Activated CD8-positive, alpha-beta memory T cell treated with anti-CD3 and anti-CD28 coated beads, Interleukin-2, amount 10 ng/mL, durations not matched to agents 7 days and 5 days (primary cell): ENCODE data around the gene ADARB1. TPM values are rescaled to one million over a fixed set of nuclear protein-coding genes. Genes with fewer than 3 reads are reported as not detected.
"Not testable (repeated sequence)": the region's sequence is repeated elsewhere in the genome, so short reads cannot be mapped to it uniquely, and the experiment has no call there.

Source experiments
- ATAC-seq: fragments of 150-1000 bp; cut with Tn5 transposase; one replicate; pipeline ENCODE4 v1.10.0; 2021; ENCODE audit warnings: moderate library complexity
- CTCF ChIA-PET: fragments of 350-600 bp; sonication (Branson Sonifier 250); formaldehyde crosslinking; loops from one replicate; lab custom pipeline; 2021; ENCODE audit warnings: antibody characterized with exemption; lab: Charles Lee
- DNase-seq: peaks from one replicate; pipeline ENCODE4 v3.0.0-alpha.2; 2020
- H3K27ac Mint-ChIP-seq: one replicate; pipeline ENCODE4 v1.8.0; 2021; ENCODE audit warnings: mild to moderate bottlenecking, mixed read lengths
- H3K27me3 Mint-ChIP-seq: one replicate; pipeline ENCODE4 v1.8.0; 2021; ENCODE audit warnings: mixed read lengths
- H3K36me3 Mint-ChIP-seq: one replicate; pipeline ENCODE4 v1.8.0; 2021; ENCODE audit warnings: mild to moderate bottlenecking, mixed read lengths
- H3K4me1 Mint-ChIP-seq: one replicate; pipeline ENCODE4 v1.8.0; 2021; ENCODE audit warnings: mixed read lengths
- H3K4me3 Mint-ChIP-seq: one replicate; pipeline ENCODE4 v1.8.0; 2021; ENCODE audit warnings: mild to moderate bottlenecking, moderate library complexity, mixed read lengths
- H3K9me3 Mint-ChIP-seq: one replicate; pipeline ENCODE4 v1.8.0; 2022; ENCODE audit warnings: low read depth, mixed read lengths
- total RNA-seq, 2 experiments: library from RNA; stranded (reverse); gene quantifications; one replicate each; pipeline ENCODE4 v1.2.3, GENCODE V29; 2021

ADARB1 gene
- total RNA-seq, 2 experiments from 2014 or later: 29.4 to 38.3 TPM

DNA sequence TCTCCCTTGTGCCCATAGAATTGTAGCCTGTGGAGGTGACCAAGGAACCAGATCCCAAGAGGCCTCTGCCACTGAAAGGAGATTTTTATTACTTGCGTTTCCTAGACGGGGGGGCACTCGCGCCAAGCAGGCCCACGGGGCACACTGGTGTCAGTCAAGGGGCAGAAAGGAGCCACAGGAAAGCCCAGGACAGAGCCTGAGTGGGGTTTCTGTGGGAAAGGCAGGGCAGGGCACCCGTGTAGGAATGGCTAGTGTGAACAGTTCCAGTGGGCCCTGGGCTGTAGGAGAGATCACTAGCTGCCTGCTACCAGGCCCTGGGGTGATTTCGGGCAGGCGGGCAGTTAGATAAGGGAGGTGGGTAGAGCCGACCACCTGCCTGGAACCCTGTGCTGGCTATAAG lies 70.8 kb downstream of the ADARB1 start:
- CTCF ChIA-PET: interaction anchor here (4.5 kb wide), 1 partner anchor 8 kb away, joined by 23 read pairs; no protein-coding TSS in a partner anchor
- ATAC-seq (no peak), DNase-seq (peak; percentile 33)
- Mint-ChIP-seq H3K4me3 (no peak overlapping the region), H3K4me1 (peaks cover 6% of the 10 kb centered on the region), H3K27ac (no peak overlapping the region), H3K27me3 (no peaks in the 10 kb centered on the region), H3K9me3 (no peaks in the 10 kb centered on the region), H3K36me3 (no peaks in the 10 kb centered on the region)

DNA sequence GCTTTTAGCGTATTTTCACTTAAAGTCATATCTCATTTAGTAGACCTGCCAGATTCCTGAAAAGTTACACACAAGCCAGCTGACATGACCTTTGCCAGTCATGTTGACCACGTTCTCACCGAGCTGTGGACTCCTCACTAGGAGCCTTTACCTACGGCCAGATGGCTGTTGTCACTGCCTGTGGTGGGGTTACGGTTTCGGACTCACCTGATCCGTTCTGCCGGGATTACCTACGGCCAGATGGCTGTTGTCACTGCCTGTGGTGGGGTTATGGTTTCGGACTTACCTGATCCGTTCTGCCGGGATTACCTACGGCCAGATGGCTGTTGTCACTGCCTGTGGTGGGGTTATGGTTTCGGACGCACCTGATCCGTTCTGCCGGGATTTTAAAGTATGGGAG lies 71.5 kb downstream of the ADARB1 start:
- H3K4me1 Mint-ChIP-seq, ATAC-seq, H3K27me3 Mint-ChIP-seq, H3K9me3 Mint-ChIP-seq, H3K27ac Mint-ChIP-seq, H3K4me3 Mint-ChIP-seq, H3K36me3 Mint-ChIP-seq: not testable (repeated sequence)
- CTCF ChIA-PET: interaction anchor here (4.5 kb wide), 1 partner anchor 9 kb away, joined by 23 read pairs; no protein-coding TSS in a partner anchor
- peak; percentile 27 for DNase-seq

DNA sequence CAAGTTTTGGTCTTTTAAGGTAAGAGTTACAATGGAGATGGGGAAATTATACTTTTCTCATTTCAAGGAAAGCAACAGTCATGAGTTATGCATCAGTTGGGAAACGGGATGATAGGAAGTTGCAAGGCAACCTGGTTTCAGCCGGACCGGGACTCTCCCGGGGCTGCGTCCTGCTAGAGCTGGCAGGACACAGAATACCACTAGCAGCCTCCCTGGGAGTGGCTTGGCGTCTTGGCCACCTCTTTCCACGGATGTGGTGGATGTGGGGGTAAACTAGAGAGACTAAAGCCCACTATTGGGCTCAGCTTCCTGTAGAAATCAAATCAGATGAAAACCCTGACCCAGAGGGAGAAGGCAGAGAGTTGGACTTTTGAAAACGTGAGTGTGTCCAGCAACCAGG lies 71.9 kb downstream of the ADARB1 start:
- DNase-seq (no peak), ATAC-seq (no peak)
- CTCF ChIA-PET: interaction anchor here (4.5 kb wide), 1 partner anchor 9 kb away, joined by 23 read pairs; no protein-coding TSS in a partner anchor
- peaks cover 9% of the 10 kb centered on the region for H3K4me1 Mint-ChIP-seq
- H3K36me3 Mint-ChIP-seq: no peaks in the 10 kb centered on the region
- no peak overlapping the region for H3K27ac Mint-ChIP-seq
- H3K4me3 Mint-ChIP-seq: no peak overlapping the region
- H3K9me3 Mint-ChIP-seq: no peaks in the 10 kb centered on the region
- H3K27me3 Mint-ChIP-seq: no peaks in the 10 kb centered on the region

DNA sequence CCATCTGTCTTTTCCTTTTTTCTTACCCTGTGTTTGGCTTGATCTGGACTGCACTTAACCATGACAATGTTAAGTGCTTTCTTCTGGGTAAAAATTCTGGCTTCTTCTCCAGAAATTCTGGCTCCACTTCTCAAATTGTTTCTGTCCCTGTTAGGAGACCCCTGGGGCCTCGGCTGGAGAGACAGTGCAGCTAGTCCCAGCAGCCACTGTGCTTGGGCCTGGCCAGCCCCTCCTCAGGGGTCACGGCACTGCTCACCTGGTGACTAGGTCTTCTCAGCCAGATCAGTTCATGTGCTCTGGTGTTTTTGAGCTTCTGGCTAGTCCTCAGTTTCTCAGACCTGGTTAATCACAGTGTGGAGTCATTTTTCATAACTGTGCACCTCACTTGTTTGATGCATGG lies 72.4 kb downstream of the ADARB1 start:
- Mint-ChIP-seq H3K36me3 (no peaks in the 10 kb centered on the region), H3K27ac (no peak overlapping the region)
- CTCF ChIA-PET: interaction anchor here (4.5 kb wide), 1 partner anchor 10 kb away, joined by 23 read pairs; no protein-coding TSS in a partner anchor

DNA sequence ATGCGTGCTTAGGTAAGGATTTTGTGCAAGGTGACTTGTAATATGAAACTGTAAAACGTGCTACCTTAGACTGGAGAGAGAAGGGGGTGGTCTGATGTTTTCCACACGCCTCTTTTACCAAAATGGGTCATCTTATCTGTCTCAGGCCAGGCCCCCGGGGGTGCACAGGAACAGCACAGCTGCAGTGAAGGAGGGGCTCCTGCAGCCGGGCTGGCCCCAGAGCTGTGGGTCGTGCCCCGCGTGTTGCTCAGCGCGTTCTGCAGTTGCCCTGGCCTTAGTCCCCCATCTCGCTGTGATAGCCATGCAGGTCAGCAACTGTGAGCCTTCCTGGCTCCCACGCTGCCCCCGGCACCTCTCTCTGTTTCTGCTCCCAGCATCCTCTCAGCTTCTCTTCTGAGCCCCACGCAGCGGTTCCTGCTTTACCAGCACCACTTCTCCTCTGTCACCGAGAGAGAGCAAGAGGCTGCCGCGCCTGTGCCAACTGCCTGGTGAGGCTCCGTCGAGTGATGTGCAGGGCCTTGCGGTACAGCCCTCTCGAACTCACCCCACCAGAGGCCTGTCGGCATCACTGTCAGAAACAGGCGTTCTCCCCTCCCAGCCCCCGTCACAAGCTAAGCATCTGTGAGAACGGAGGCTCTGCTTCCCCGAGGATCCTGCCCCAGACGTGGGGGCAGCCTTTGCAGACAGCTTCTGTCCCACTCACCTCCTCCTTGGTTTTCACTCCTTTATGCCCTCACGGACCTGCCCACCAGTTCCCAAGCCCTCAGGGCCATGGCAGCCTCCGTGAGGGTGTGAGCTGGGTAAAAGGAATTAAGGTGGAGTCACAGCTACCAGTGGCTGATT lies 73.3 kb downstream of the ADARB1 start:
- no peak for ATAC-seq
- peak; percentile 36 for DNase-seq
- CTCF ChIA-PET: interaction anchor here (0.9 to 4.5 kb wide), 4 partner anchors 7 to 161 kb away, joined by 3 to 23 read pairs (median 4); no protein-coding TSS in a partner anchor
- no peaks in the 10 kb centered on the region for H3K9me3 Mint-ChIP-seq
- H3K4me1 Mint-ChIP-seq: peaks cover 23% of the 10 kb centered on the region
- no peak overlapping the region for H3K4me3 Mint-ChIP-seq
- no peaks in the 10 kb centered on the region for H3K36me3 Mint-ChIP-seq
- no peak overlapping the region for H3K27ac Mint-ChIP-seq
- H3K27me3 Mint-ChIP-seq: no peaks in the 10 kb centered on the region

More for the DNA sequence above, 72.4 kb downstream of the ADARB1 start:
- H3K27me3 Mint-ChIP-seq: no peaks in the 10 kb centered on the region
- peaks cover 14% of the 10 kb centered on the region for H3K4me1 Mint-ChIP-seq
- ATAC-seq: no peak
- no peak overlapping the region for H3K4me3 Mint-ChIP-seq
- peak; percentile 31 for DNase-seq
- H3K9me3 Mint-ChIP-seq: no peaks in the 10 kb centered on the region

DNA sequence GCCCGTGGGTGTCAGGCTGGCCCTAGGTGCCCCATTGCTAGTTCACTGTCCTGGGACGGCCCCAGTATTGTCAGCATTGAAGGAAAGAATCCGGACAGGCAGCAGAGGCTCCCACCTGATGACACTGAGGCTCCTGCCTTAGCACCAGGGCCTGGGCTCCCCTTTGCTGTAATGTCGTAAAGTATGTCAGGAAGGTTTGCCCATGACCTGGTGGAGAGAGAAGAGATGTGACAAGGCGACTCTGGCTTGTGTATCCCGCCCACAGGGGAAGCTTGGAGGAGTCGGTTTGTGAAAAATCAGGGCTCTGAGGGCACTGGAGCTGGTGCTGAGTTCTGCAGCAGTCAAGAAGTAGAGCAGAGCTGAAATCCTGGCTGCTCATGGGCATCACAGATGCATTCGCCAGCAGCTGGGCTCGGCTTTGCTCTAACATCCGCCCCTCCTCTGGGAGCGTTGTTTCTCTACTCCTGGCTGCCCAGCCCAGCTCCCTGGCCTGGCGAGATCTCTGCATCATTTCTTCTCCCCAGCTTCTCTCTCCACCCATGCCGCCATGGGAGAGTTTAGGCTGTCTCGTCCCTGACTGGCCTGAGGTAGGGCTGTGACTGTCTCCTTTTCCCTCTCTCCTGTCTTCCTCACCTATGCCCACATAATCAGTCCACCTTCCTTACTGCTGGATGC lies 74.1 kb downstream of the ADARB1 start:
- Mint-ChIP-seq H3K27ac (no peak overlapping the region), H3K4me1 (peaks cover 28% of the 10 kb centered on the region), H3K4me3 (no peak overlapping the region), H3K36me3 (no peaks in the 10 kb centered on the region), H3K27me3 (no peaks in the 10 kb centered on the region), H3K9me3 (no peaks in the 10 kb centered on the region)
- peak; percentile 31 for DNase-seq
- CTCF ChIA-PET: interaction anchor here (0.9 to 4.5 kb wide), 4 partner anchors 8 to 161 kb away, joined by 3 to 23 read pairs (median 4); no protein-coding TSS in a partner anchor
- ATAC-seq: no peak

DNA sequence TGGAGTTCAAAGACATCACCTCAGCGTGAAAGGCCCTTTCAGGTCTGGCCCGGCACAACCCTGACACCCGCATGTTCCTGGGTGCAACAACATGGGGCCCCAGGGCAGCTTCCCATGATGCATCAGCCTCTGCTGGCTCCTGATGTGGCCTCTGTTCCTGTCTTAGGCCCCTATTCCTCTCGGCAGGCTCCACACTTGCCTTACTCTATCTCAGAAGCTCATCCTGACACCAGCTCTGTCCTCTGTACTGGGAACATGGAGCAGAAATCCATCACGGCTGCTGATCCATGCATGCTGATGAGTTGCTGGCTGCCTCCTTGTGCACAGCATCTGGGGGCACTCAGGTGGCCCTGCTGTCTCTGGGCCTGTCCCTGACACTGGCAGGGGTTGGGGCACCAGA lies 74.6 kb downstream of the ADARB1 start:
- no peaks in the 10 kb centered on the region for H3K36me3 Mint-ChIP-seq
- H3K27me3 Mint-ChIP-seq: no peaks in the 10 kb centered on the region
- peaks cover 34% of the 10 kb centered on the region for H3K4me1 Mint-ChIP-seq
- no peak overlapping the region for H3K4me3 Mint-ChIP-seq
- no peak overlapping the region for H3K27ac Mint-ChIP-seq
- ATAC-seq: no peak
- DNase-seq: peak; percentile 22
- no peaks in the 10 kb centered on the region for H3K9me3 Mint-ChIP-seq
- CTCF ChIA-PET: interaction anchor here (0.9 to 4.5 kb wide), 3 partner anchors 8 to 160 kb away, joined by 3 to 23 read pairs (median 6); no protein-coding TSS in a partner anchor

DNA sequence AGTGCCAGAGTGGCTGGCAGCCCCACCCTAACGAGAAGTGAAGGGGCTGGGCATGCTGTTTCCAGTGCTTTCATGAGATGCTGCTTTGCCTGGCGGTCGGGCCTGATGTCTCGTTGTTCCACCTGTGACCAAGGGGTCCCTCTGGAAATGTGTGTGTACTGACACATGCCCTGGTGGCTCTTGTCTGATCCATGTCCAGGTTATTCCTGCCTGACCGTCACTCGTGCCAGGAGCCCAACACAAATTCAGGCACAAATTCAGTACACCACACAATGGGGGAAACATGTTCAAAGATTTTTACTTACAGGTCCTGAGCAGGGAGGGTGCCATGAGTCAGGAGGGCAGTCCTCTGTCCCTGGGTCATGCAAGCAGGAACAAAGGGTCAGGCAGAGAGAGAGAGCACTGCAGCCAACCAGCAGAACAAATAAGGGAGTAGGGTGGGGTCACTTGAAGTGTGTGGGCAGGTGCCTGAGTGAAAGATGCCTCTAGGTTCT lies 76.3 kb downstream of the ADARB1 start:
- Mint-ChIP-seq H3K27me3 (no peaks in the 10 kb centered on the region), H3K4me1 (peaks cover 46% of the 10 kb centered on the region), H3K27ac (no peak overlapping the region), H3K4me3 (no peak overlapping the region), H3K36me3 (peaks cover 6% of the 10 kb centered on the region), H3K9me3 (no peaks in the 10 kb centered on the region)
- CTCF ChIA-PET: interaction anchor here (1.2 to 4.6 kb wide), 6 partner anchors 9 to 142 kb away, joined by 3 to 40 read pairs (median 12); no protein-coding TSS in a partner anchor
- no peak for ATAC-seq
- DNase-seq: peak; percentile 37

DNA sequence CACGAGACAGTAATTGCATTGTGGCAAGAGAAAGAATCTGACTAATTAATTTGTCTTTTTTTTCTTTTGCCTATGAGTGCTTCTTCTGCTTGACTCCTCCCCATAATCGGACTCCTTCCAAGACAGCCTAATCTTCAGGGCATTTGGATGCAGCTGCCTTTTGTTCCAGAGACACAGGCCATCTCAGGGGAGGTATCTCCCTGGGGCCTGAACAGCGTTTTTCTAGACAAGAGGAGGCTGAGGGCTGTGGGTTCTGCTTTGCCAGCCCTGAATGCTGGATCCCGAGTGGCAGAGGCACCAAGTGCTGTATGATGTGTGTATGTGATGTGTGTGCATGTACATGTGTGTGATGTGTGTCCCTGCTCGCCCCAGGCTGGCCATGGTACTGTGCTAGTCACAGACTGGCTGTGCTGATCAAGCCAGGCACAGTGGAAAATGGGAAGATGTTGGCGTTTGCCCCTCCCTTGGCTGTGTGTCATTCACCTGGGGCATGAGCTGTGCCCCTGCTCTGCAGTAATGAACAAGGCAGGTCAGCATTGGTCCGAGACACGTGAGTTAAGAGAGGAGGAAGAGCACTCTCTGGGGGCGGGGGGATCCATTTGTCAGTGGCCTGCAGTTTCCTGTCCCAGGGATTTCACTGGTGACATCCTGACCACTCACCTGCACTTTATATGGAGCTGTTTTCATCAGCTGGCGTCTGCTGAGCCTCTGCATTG lies 77.2 kb downstream of the ADARB1 start:
- peaks cover 8% of the 10 kb centered on the region for H3K36me3 Mint-ChIP-seq
- CTCF ChIA-PET: interaction anchor here (0.7 to 4.6 kb wide), 20 partner anchors 10 to 358 kb away, joined by 3 to 40 read pairs (median 4); partner anchors contain the start of gene POFUT2
- no peaks in the 10 kb centered on the region for H3K27me3 Mint-ChIP-seq
- ATAC-seq (peak; percentile 3), DNase-seq (peak; percentile 41)
- H3K4me1 Mint-ChIP-seq: peaks cover 44% of the 10 kb centered on the region
- peak overlapping the region; percentile 20 for H3K4me3 Mint-ChIP-seq
- H3K9me3 Mint-ChIP-seq: peaks cover 2% of the 10 kb centered on the region
- peak overlapping the region; percentile 88 for H3K27ac Mint-ChIP-seq

DNA sequence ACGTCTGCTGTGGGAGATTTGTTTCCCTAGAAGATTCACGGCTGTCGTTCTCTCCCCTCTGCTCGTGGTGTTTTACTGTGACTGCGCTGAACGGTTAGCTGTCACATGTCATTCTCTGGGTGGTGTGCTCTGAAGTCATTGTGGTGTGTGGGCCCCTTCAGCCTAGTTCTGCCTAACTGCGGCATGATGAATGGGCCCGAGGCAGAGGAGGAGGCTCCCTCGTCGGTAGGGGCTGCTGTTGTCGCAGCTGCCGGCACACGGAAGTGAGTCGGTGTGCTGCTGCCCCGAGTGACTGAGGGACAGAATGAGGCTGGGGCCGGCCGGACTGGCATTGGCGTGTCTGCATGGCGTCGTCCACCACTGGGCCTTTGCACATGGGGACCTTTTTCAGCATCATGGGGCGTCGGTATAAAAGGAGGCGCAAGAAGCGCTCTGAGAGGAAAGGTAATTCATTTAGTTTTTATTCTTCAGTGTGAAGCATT lies 77.9 kb downstream of the ADARB1 start:
- peak; percentile 92 for DNase-seq
- peak; percentile 97 for ATAC-seq
- Mint-ChIP-seq H3K27me3 (no peaks in the 10 kb centered on the region), H3K4me1 (peaks cover 44% of the 10 kb centered on the region), H3K9me3 (peaks cover 2% of the 10 kb centered on the region), H3K27ac (peak overlapping the region; percentile 88), H3K4me3 (peak overlapping the region; percentile 75), H3K36me3 (peaks cover 10% of the 10 kb centered on the region)
- CTCF ChIA-PET: interaction anchor here (0.8 to 4.6 kb wide), 22 partner anchors 8 to 359 kb away, joined by 3 to 40 read pairs (median 4); partner anchors contain the start of gene POFUT2

DNA sequence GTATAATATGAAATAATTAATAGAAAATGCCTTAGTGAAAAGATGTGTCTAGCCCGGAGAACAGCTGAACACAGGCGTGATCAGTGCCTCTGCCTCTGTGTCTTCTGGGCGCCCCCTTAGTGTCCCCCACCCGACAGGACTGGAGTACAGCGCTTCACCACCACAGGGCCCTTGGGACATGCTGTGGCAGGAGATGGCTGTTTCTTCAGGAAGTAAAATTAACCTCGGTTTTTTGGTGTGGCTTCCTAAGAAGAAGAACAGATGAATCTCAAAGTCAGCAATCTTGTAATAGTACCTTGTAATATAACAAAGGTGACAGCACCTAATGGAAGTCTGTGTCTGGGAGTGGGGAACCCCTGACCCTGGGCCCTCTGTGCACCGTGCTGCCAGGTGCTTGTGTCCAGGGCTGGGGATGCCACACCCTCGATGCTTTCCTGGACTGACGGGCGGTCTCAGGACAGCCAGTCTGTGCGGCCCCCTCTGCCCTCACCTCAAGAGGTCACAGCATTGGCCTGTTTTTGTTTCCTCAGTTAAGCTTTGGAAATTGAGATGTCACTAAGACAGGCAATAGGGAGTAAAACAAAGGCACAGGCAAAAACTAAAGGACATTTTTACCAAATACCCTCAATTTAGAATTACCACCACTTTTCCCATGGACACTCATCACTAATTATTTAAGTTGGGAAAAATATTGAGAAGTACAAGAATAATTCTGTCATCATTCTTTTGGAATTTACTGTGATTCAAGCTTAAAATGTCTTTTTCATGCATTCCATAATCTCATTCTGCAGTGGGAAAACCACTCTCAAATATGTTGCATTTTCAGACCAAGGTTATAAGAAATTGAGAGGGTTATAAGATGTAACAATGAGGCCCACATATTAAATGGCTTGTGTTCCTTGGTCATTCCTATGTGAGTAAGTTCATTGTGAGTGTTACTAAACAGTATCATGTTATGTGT lies 79.3 kb downstream of the ADARB1 start:
- peaks cover 10% of the 10 kb centered on the region for H3K36me3 Mint-ChIP-seq
- CTCF ChIA-PET: interaction anchor here (0.6 to 4.6 kb wide), 13 partner anchors 9 to 204 kb away, joined by 3 to 40 read pairs (median 5); partner anchors contain the start of gene POFUT2
- peaks cover 44% of the 10 kb centered on the region for H3K4me1 Mint-ChIP-seq
- H3K9me3 Mint-ChIP-seq: peaks cover 2% of the 10 kb centered on the region
- DNase-seq: peak; percentile 42
- H3K27ac Mint-ChIP-seq: peak overlapping the region; percentile 72
- H3K4me3 Mint-ChIP-seq: peak overlapping the region; percentile 75
- ATAC-seq: no peak
- no peaks in the 10 kb centered on the region for H3K27me3 Mint-ChIP-seq
